WI38 (cell line): Measurements from ENCODE around the gene SLC11A1.

Experiments used
- H3K4me3 ChIP-seq: 2 replicates; pipeline ENCODE4 v1.5.1; 2011; ENCODE audit warnings: low read depth, mild to moderate bottlenecking, control low read depth, low read length
- CTCF ChIP-seq: IDR thresholded peaks from 2 replicates; pipeline ENCODE4 v1.5.1; 2012; ENCODE audit warnings: low read depth, mild to moderate bottlenecking, control low read depth, low read length

Gene SLC11A1

GRCh38 chr2:218374795-218375194 lies 7.3 kb upstream of the SLC11A1 start:
- no peak for TF ChIP-seq CTCF
- H3K4me3 ChIP-seq = no peak overlapping the region

- no peak overlapping the region for H3K4me3 ChIP-seq
- TF ChIP-seq CTCF = no peak
These were observed 6.9 kb upstream of the SLC11A1 start for GRCh38 chr2:218375212-218375611.

- no peak overlapping the region for H3K4me3 ChIP-seq
- no peak for TF ChIP-seq CTCF
These were observed 4.0 kb upstream of the SLC11A1 start for GRCh38 chr2:218378053-218378452.

- H3K4me3 ChIP-seq = no peak overlapping the region
- no peak for TF ChIP-seq CTCF
These were observed 712 bp downstream of the SLC11A1 start for GRCh38 chr2:218382785-218383184.

GRCh38 chr2:218383892-218384519 lies 1.9 kb downstream of the SLC11A1 start:
- TF ChIP-seq CTCF = no peak
- H3K4me3 ChIP-seq = no peak overlapping the region

- H3K4me3 ChIP-seq = no peak overlapping the region
- TF ChIP-seq CTCF = no peak
These were observed 2.9 kb downstream of the SLC11A1 start for GRCh38 chr2:218384975-218385374.

GRCh38 chr2:218386505-218387368 lies 4.7 kb downstream of the SLC11A1 start:
- H3K4me3 ChIP-seq = no peak overlapping the region
- TF ChIP-seq CTCF = no peak
